Activated T-cell treated with anti-CD3 and anti-CD28 coated beads, Interleukin-2, amount 50 U/mL, for 24 hours (primary cell): ENCODE results near the gene DHH.

Experiments used
- DNase-seq: peaks from one replicate; pipeline ENCODE4 v3.0.0-alpha.2; 2020
- H3K27ac Mint-ChIP-seq: 2 replicates; pipeline ENCODE4 v1.8.0; 2020; ENCODE audit warnings: mild to moderate bottlenecking, mixed read lengths
- H3K27me3 Mint-ChIP-seq: 2 replicates; pipeline ENCODE4 v1.8.0; 2020; ENCODE audit warnings: mixed read lengths
- H3K36me3 Mint-ChIP-seq: 2 replicates; pipeline ENCODE4 v1.8.0; 2020; ENCODE audit warnings: low read depth, mixed read lengths
- H3K4me1 Mint-ChIP-seq: 2 replicates; pipeline ENCODE4 v1.8.0; 2020; ENCODE audit warnings: low read depth, mixed read lengths
- H3K4me3 Mint-ChIP-seq: 2 replicates; pipeline ENCODE4 v1.8.0; 2020; ENCODE audit warnings: mild to moderate bottlenecking, moderate library complexity, mixed read lengths
- H3K9me3 Mint-ChIP-seq: 2 replicates; pipeline ENCODE4 v1.8.0; 2020; ENCODE audit warnings: mixed read lengths

The DHH gene

DNA sequence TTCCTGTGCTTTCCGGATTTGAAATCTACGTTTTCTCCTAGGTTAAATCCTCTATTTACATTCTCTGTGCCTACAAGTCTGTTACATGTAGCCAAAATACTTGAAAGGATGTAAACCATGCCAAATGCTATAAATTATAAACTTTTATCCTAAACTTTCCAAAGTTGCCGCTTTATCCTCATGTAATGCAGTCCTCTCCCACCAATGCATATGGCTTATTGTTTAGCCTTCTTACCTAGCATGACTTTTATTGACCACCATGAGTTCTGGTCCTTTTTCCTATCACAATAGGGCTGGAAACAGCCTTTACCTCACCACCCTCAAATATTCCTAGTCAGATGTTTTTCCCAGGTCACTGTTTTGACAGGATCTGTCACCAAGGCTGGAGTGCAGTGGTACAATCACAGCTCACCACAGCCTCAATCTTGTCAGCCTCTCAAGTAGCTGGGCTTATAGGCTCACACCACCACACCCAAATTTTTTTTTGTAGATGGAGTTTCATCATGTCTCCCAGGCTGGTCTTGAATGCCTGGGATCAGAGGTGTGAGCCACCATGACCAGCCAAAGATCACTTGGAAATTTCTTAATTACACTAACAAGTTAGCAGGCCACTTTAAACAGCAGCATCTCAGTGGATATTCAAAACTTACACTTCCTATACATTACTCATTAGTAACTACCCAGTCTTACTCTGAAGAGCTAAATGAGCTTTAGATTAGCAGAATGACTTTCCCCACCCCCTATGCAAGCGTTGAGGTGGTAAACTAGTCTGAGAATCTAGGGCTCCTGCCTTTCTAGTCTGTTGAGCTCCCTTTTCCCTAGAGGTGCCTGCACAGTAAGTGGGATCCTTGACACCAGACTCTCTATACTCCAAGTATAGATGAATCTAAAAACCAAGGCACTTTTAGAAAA is 32.5 kb upstream of the DHH start:
- Mint-ChIP-seq H3K9me3 (no peaks in the 10 kb centered on the region), H3K4me1 (peaks cover 32% of the 10 kb centered on the region), H3K27ac (peak overlapping the region; percentile 90), H3K27me3 (peaks cover 2% of the 10 kb centered on the region), H3K36me3 (peaks cover 56% of the 10 kb centered on the region), H3K4me3 (peak overlapping the region; percentile 98)
- no peak for DNase-seq

GRCh38 chr12:49121047-49121696 is 26.6 kb upstream of the DHH start:
- H3K27me3 Mint-ChIP-seq: no peaks in the 10 kb centered on the region
- no peak for DNase-seq

DNA sequence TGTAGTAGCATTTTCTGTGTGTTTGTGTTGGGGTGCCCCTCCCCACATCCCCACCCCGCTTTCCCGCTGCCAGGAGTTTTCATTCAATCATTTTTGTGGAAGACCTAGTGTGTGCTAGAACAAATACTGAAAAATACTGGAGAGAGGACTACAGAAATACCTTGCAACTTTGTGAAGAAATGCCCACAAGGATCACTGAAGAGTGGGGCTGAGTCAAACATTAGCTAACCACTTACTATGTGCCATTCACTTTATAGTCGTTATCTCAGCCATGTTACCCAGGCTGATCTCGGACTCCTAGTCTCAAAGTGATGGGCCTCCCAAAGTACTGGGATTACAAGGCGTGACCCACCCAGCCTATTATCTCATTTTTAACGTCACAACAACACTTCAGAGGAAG is 16.6 kb upstream of the DHH start:
- Mint-ChIP-seq H3K4me3 (peak overlapping the region; percentile 95), H3K9me3 (no peaks in the 10 kb centered on the region), H3K27me3 (no peaks in the 10 kb centered on the region), H3K27ac (peak overlapping the region; percentile 92), H3K36me3 (peaks cover 18% of the 10 kb centered on the region), H3K4me1 (peaks cover 38% of the 10 kb centered on the region)
- DNase-seq: no peak

More at GRCh38 chr12:49121047-49121696, 26.6 kb upstream of the DHH start:
- Mint-ChIP-seq H3K36me3 (peaks cover 2% of the 10 kb centered on the region), H3K4me3 (no peak overlapping the region), H3K4me1 (no peaks in the 10 kb centered on the region), H3K9me3 (no peaks in the 10 kb centered on the region), H3K27ac (no peak overlapping the region)

DNA sequence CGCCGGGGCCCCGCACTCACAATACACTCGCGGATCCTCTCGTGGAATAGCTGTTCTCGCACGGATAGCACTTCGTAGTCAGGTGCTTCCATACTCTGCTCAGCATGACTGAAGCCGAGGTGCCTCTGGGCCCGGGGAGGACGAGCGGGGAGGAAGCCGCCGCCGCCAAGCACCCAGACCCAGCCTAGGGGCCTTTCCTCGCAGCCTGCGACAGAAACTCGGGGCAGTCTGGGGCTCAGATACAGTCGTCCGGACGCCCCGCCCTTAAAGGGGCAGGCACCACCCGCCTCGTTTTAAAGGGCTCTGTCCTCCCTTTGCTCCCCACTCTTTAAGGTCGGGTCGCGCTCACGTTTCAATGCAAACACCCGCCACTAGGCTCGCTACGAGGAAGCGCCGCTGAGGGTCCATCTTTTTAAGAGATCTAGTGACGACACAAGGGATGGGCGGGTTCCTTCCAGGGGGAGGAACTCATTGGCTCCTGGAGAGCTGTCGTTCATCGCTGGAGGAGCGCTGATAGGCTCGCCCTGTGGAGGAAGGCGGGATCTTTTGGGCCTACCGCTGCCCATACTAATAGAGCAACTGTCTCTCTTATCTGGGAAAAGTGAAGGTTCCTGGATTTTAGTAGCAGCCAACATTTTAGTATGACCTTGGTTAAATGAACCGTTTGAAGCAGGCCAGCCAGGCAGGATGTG is 16.0 kb upstream of the DHH start, which contains the start of gene LMBR1L:
Gene LMBR1L (minus strand): TSS at position 384 of the 692 bp plus-strand sequence. CDS start 292 bp downstream, at position 92.
- peaks cover 18% of the 10 kb centered on the region for H3K36me3 Mint-ChIP-seq
- H3K9me3 Mint-ChIP-seq: no peaks in the 10 kb centered on the region
- DNase-seq: peak; percentile 93
- peaks cover 38% of the 10 kb centered on the region for H3K4me1 Mint-ChIP-seq
- H3K4me3 Mint-ChIP-seq: peak within 1 kb of the TSS; percentile 95
- H3K27me3 Mint-ChIP-seq: no peaks in the 10 kb centered on the region
- H3K27ac Mint-ChIP-seq: peak within 1 kb of the TSS; percentile 92

DNA sequence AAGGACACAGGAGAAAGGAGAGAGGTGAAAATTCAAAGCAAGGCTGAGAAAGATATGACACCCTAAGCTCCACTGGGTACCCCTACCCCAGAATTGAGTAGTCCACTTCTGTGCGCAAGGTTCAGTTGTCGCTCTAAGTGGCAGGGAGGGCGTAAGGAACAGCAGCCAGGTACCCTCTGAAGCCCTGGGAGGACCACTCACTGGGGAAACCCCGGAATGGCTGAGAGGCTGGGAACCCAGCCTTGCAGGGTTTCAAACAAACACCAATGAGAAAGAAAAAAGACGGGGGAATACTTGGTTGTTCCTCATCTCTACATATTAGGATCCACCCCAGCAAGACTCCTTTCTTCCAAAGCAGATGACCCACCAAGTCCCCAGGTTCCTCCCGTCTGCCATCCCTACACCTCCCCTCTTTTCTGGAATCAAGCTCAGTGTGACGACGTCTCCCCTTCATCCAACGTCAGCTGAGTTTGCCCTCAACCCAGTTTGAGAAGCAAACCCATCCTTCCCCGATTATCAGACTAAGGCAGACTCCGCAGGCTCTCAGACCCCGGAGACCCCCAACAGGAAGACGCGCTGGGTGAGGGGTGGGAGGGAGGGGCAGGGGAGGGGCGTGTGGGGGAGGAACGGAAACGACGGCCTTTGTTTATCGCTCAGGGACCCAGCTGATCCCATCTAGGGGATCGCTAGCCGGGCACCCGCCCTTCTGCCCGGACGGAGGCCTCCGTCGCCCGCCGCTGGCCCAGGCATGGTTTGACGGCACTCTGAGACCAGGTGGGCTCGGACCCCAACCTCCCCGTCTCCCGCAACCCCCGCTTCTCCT is 15.3 kb upstream of the DHH start:
- DNase-seq: no peak
- peaks cover 21% of the 10 kb centered on the region for H3K36me3 Mint-ChIP-seq
- H3K27ac Mint-ChIP-seq: peak overlapping the region; percentile 92
- no peaks in the 10 kb centered on the region for H3K27me3 Mint-ChIP-seq
- peak overlapping the region; percentile 95 for H3K4me3 Mint-ChIP-seq
- H3K9me3 Mint-ChIP-seq: no peaks in the 10 kb centered on the region
- H3K4me1 Mint-ChIP-seq: peaks cover 38% of the 10 kb centered on the region

DNA sequence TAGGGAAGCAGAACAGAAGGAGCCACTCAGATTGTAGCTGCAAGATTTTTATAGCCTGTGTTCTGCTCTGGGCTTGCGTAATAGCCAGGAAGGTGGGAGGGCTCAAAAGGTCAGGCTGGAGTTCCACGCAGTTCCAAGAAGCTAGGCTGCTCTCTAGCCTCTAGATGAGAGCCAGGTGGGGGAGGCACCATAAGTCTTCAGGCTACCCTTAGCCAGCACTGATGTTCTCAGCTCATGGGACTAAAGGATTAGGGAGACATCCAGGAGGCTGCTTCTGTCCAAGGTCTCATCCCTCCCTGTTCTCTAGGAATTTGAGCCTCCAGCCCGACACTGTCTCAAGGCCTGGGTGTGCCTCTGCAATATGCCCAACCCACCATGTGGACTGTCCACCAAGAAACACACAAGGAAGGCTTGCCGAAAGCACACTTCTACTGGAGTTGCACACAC is 14.4 kb upstream of the DHH start:
- H3K27ac Mint-ChIP-seq: peak overlapping the region; percentile 89
- no peak for DNase-seq
- peaks cover 28% of the 10 kb centered on the region for H3K36me3 Mint-ChIP-seq
- no peaks in the 10 kb centered on the region for H3K27me3 Mint-ChIP-seq
- H3K4me3 Mint-ChIP-seq: peak overlapping the region; percentile 95
- H3K9me3 Mint-ChIP-seq: no peaks in the 10 kb centered on the region
- peaks cover 38% of the 10 kb centered on the region for H3K4me1 Mint-ChIP-seq

DNA sequence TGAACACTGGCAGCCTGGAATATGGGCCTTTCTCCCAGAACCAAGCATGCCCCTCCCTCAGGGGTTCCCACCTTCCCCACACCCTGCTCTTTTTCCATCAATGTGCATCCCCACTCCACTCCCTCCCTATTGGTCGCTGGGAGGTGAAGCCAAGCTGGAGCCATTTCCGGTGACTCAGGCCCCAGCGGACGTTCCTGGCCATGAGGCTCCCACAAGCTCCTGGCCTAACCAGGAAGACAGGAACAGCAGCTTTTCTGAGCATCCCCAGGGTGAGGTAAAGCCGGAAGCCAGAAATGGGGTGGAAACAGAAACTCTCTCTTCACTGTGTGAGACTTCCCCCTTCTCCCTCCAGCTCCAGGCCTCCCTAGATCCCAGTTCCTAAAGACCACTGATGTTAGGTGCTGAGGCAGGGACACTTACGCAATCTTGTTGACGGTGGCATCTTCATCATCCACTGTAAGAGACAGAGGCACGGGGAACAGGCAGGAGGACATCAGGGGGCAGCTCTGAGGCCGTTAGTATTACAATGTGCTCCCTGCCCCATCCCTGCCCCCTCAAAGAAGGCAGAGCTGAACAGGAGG is 11.0 kb upstream of the DHH start:
- Mint-ChIP-seq H3K9me3 (no peaks in the 10 kb centered on the region), H3K27me3 (no peaks in the 10 kb centered on the region), H3K27ac (no peak overlapping the region), H3K36me3 (peaks cover 58% of the 10 kb centered on the region), H3K4me3 (no peak overlapping the region), H3K4me1 (peaks cover 29% of the 10 kb centered on the region)
- no peak for DNase-seq

GRCh38 chr12:49104822-49105221 is 10.2 kb upstream of the DHH start:
- H3K9me3 Mint-ChIP-seq: no peaks in the 10 kb centered on the region
- H3K27me3 Mint-ChIP-seq: no peaks in the 10 kb centered on the region
- no peak overlapping the region for H3K27ac Mint-ChIP-seq
- peaks cover 25% of the 10 kb centered on the region for H3K4me1 Mint-ChIP-seq
- DNase-seq: no peak
- no peak overlapping the region for H3K4me3 Mint-ChIP-seq
- H3K36me3 Mint-ChIP-seq: peaks cover 59% of the 10 kb centered on the region

- no peaks in the 10 kb centered on the region for H3K9me3 Mint-ChIP-seq
- H3K27me3 Mint-ChIP-seq: peaks cover 3% of the 10 kb centered on the region
- H3K36me3 Mint-ChIP-seq: peaks cover 71% of the 10 kb centered on the region
- no peak overlapping the region for H3K4me3 Mint-ChIP-seq
- H3K27ac Mint-ChIP-seq: no peak overlapping the region
- DNase-seq: no peak
- H3K4me1 Mint-ChIP-seq: no peaks in the 10 kb centered on the region
These were observed 5.8 kb upstream of the DHH start for GRCh38 chr12:49100380-49100779.

- Mint-ChIP-seq H3K9me3 (no peaks in the 10 kb centered on the region), H3K4me1 (peaks cover 5% of the 10 kb centered on the region), H3K4me3 (no peak overlapping the region), H3K36me3 (peaks cover 60% of the 10 kb centered on the region), H3K27me3 (peaks cover 19% of the 10 kb centered on the region), H3K27ac (no peak overlapping the region)
- DNase-seq: no peak
These were observed 4.1 kb upstream of the DHH start for GRCh38 chr12:49098703-49099102.

GRCh38 chr12:49098035-49098451 is 3.4 kb upstream of the DHH start:
- Mint-ChIP-seq H3K36me3 (peaks cover 54% of the 10 kb centered on the region), H3K9me3 (no peaks in the 10 kb centered on the region), H3K4me1 (peaks cover 8% of the 10 kb centered on the region), H3K4me3 (no peak overlapping the region), H3K27ac (no peak overlapping the region), H3K27me3 (peaks cover 25% of the 10 kb centered on the region)
- DNase-seq: peak; percentile 71

GRCh38 chr12:49097381-49097780 is 2.8 kb upstream of the DHH start:
- no peak for DNase-seq
- Mint-ChIP-seq H3K9me3 (no peaks in the 10 kb centered on the region), H3K27ac (no peak overlapping the region), H3K27me3 (peaks cover 30% of the 10 kb centered on the region), H3K4me1 (peaks cover 11% of the 10 kb centered on the region), H3K4me3 (no peak overlapping the region), H3K36me3 (peaks cover 48% of the 10 kb centered on the region)

DNA sequence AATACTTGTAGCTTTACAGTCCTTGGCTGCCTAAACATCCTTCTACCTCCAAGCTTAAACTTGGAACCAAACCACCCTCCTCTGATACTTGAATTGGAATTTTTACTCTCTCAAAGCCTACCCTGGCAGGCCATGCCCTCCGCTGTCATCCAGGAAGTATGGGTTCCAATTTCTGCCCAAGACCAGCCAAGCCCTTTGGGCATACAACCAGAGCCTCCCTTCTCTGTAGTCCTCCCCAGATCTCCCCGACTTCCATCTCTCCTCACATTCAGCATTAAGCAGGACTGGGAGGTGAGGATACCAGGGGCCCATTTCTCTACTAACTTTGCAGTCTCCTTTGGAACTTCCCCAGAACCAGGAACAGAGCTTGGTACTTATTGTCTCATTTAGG is 369 bp upstream of the DHH start:
- H3K27ac Mint-ChIP-seq: no peak overlapping the region

More for the DNA sequence above, 369 bp upstream of the DHH start:
- DNase-seq: no peak
- Mint-ChIP-seq H3K9me3 (no peaks in the 10 kb centered on the region), H3K4me1 (peaks cover 32% of the 10 kb centered on the region), H3K27me3 (peaks cover 53% of the 10 kb centered on the region), H3K4me3 (no peak overlapping the region), H3K36me3 (peaks cover 25% of the 10 kb centered on the region)
